Activated T-helper 2 cell treated with anti-CD3 and anti-CD28 coated beads, Interferon-gamma antibody, Interleukin-2, Interleukin-4, amounts not matched to agents 10 μg/mL and 5 μg/mL and 100 μg/mL, durations not matched to agents 14 hours and 24 hours and 36 hours (primary cell): Measurements from ENCODE around the gene ASPG. TPM values are rescaled to one million over a fixed set of nuclear protein-coding genes. Genes with fewer than 3 reads are reported as not detected.

ENCODE experiments used
- DNase-seq: peaks from one replicate; pipeline ENCODE4 v3.0.0; 2021; ENCODE audit warnings: low spot score
- H3K27ac Mint-ChIP-seq: one replicate; pipeline ENCODE4 v1.8.0; 2021; ENCODE audit warnings: mixed read lengths
- H3K27me3 Mint-ChIP-seq: one replicate; pipeline ENCODE4 v1.8.0; 2021; ENCODE audit warnings: low read depth, mixed read lengths
- H3K36me3 Mint-ChIP-seq: one replicate; pipeline ENCODE4 v1.8.0; 2021; ENCODE audit warnings: low read depth, mixed read lengths
- H3K4me1 Mint-ChIP-seq: one replicate; pipeline ENCODE4 v1.8.0; 2021; ENCODE audit warnings: low read depth, mixed read lengths
- H3K4me3 Mint-ChIP-seq: one replicate; pipeline ENCODE4 v1.8.0; 2021; ENCODE audit warnings: low read depth, mild to moderate bottlenecking, moderate library complexity, mixed read lengths
- H3K9me3 Mint-ChIP-seq: one replicate; pipeline ENCODE4 v1.8.0; 2021; ENCODE audit warnings: mixed read lengths
- intact Hi-C: fragments of 100-400 bp; cut with micrococcal nuclease; formaldehyde crosslinking; loops from one replicate; pipeline ENCODE4 v1.15.1; 2023
- total RNA-seq: library from RNA; stranded (reverse); gene quantifications from 2 replicates; pipeline ENCODE4 v1.2.3, GENCODE V29; 2022

ASPG gene
- total RNA-seq, 1 donor from 2014 or later: not detected

GRCh38 chr14:104081261-104081835 lies 4.2 kb upstream of the ASPG start:
- Mint-ChIP-seq H3K27ac (no peak overlapping the region), H3K27me3 (no peaks in the 10 kb centered on the region), H3K4me3 (no peak overlapping the region), H3K9me3 (no peaks in the 10 kb centered on the region), H3K36me3 (no peaks in the 10 kb centered on the region), H3K4me1 (peaks cover 10% of the 10 kb centered on the region)
- intact Hi-C loops: no loop called here
- no peak for DNase-seq

GRCh38 chr14:104081951-104082464 lies 3.5 kb upstream of the ASPG start:
- H3K36me3 Mint-ChIP-seq: no peaks in the 10 kb centered on the region
- no peak overlapping the region for H3K27ac Mint-ChIP-seq
- H3K27me3 Mint-ChIP-seq: no peaks in the 10 kb centered on the region
- intact Hi-C loops: no loop called here
- H3K4me1 Mint-ChIP-seq: peaks cover 4% of the 10 kb centered on the region
- no peak for DNase-seq
- no peak overlapping the region for H3K4me3 Mint-ChIP-seq
- no peaks in the 10 kb centered on the region for H3K9me3 Mint-ChIP-seq

DNA sequence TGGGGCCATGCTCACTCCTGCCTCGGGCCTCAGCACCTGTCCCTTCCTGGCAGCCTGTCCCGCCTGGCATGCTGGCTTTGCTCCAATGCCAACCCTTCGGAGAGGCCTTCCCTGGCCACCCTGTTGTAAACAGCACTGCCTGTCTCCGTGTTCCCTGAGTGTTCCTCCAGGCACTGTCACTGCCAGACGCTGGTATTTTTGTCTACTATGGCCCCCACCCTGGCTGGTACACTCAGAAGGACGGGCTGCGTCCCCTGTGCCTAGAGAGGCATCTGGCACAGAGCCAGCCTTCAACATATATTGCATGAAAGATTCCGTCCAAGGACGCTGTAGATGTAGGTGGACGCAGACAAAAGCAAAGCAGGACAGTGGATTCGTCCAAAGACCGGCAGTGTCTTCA lies 2.7 kb upstream of the ASPG start:
- H3K4me3 Mint-ChIP-seq: no peak overlapping the region
- no peaks in the 10 kb centered on the region for H3K27me3 Mint-ChIP-seq
- H3K36me3 Mint-ChIP-seq: no peaks in the 10 kb centered on the region
- H3K4me1 Mint-ChIP-seq: peaks cover 2% of the 10 kb centered on the region
- intact Hi-C loops: no loop called here
- no peak for DNase-seq
- no peaks in the 10 kb centered on the region for H3K9me3 Mint-ChIP-seq
- no peak overlapping the region for H3K27ac Mint-ChIP-seq

DNA sequence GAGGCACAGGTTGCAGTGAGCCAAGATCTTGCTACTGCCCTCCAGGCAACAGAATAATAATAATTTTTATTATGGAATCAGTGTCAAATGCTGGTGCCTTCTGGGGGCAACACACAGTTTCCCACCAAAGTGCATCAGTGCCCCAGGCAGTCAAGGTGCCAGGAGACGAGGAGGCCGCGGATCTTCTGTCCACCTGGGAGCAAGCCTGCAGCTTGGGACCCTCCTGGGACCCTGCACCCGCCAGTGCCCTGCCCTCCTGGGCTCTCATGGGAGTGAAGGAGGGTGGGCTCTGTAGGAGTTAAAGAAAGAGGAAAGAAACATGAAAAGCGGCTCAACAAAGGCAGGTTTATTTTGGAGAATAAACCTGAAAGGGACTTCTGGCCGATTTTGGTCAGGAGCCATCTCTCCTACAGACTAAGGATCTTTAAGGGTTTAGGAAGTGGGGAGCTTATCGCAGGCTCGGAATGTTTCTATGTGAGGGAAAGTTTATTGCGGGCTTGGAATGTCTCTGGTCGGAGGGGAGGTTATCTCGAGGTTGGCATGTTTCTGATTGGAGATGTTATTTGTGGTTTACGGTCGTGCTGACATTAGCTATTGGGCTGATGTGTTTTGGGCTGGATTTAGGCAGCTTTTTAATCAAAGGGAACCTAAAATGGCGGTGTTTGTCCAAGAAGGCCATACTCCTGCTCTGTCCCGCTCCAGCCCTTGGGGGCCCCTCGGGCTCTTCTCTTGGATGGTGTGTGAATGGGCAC lies 1.1 kb upstream of the ASPG start:
- H3K4me3 Mint-ChIP-seq: no peak overlapping the region
- no peak overlapping the region for H3K27ac Mint-ChIP-seq

GRCh38 chr14:104085889-104086201 lies 345 bp downstream of the ASPG start:
- Mint-ChIP-seq H3K27me3 (no peaks in the 10 kb centered on the region), H3K36me3 (no peaks in the 10 kb centered on the region), H3K4me3 (no peak overlapping the region), H3K4me1 (no peaks in the 10 kb centered on the region), H3K27ac (no peak overlapping the region), H3K9me3 (no peaks in the 10 kb centered on the region)
- intact Hi-C loops: no loop called here
- DNase-seq: no peak

More for the DNA sequence above, 1.1 kb upstream of the ASPG start:
- H3K36me3 Mint-ChIP-seq: no peaks in the 10 kb centered on the region
- H3K4me1 Mint-ChIP-seq: no peaks in the 10 kb centered on the region
- no peak for DNase-seq
- H3K9me3 Mint-ChIP-seq: no peaks in the 10 kb centered on the region
- intact Hi-C loops: no loop called here
- H3K27me3 Mint-ChIP-seq: no peaks in the 10 kb centered on the region

DNA sequence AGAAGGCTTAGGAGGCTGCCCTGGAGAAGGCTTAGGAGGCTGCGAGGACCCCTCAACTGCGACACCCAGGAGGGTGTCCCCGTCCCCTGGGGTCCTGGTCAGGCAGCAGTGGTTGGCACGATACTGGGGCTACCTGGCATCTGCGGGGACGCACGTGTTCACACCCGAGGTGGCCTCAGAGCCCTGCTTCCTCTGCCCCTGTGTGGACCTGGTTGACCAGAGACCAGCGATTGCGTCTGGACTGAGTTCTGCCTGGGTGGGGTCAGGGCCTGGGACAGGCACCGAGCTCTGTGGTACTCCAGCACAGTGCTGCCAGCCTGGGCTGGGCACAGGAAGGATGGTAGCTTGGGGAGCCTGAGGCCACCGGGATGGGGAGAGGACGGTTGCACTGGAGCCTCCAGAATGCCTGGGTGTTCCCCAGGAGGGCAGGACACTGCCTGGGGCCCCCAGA lies 735 bp downstream of the ASPG start:
- no peaks in the 10 kb centered on the region for H3K4me1 Mint-ChIP-seq
- H3K27me3 Mint-ChIP-seq: no peaks in the 10 kb centered on the region
- no peak for DNase-seq
- H3K36me3 Mint-ChIP-seq: no peaks in the 10 kb centered on the region
- intact Hi-C loops: no loop called here
- H3K4me3 Mint-ChIP-seq: no peak overlapping the region
- no peak overlapping the region for H3K27ac Mint-ChIP-seq
- H3K9me3 Mint-ChIP-seq: no peaks in the 10 kb centered on the region

DNA sequence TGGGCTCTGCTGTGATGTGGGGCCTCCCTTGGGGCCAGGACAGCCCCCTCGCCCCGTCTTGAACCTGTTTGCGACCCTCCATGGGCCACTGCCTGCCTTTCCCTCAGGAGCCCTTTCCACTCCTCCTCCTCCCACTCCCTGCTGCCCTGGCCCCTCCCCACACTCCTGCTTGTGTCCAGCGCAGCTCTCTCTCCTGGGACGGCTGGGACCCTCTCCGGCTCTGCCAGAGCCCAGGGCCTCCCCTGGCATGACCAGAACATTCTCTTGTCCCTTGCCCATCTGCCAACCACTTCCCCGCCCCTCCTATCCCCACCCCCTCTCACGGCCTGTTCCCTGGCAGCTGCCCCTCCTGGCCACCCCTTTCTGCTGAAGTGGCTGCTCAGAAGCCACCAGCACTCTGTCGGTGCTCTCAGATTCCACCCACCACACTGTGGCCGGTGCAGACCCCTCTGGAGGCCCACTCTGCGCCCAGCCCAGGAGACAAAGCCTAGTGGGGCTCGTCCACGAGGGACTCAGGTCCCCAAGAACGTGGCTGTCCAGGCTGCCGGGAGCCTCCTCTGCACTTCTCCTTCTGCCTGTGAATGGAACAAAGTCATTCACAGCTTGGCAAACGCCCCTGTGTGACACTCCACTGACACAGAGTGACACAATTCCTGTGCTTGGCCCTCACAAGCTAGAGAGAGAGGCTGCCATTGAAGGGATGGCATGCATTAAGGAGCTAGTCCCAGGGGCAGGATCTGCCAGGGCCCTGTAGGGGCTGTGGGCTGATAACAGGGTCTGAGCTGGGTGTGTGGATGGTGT lies 1.4 kb downstream of the ASPG start:
- no peaks in the 10 kb centered on the region for H3K4me1 Mint-ChIP-seq
- DNase-seq: no peak
- no peaks in the 10 kb centered on the region for H3K27me3 Mint-ChIP-seq
- H3K9me3 Mint-ChIP-seq: no peaks in the 10 kb centered on the region
- H3K4me3 Mint-ChIP-seq: no peak overlapping the region
- H3K36me3 Mint-ChIP-seq: no peaks in the 10 kb centered on the region
- H3K27ac Mint-ChIP-seq: no peak overlapping the region
- intact Hi-C loops: no loop called here

DNA sequence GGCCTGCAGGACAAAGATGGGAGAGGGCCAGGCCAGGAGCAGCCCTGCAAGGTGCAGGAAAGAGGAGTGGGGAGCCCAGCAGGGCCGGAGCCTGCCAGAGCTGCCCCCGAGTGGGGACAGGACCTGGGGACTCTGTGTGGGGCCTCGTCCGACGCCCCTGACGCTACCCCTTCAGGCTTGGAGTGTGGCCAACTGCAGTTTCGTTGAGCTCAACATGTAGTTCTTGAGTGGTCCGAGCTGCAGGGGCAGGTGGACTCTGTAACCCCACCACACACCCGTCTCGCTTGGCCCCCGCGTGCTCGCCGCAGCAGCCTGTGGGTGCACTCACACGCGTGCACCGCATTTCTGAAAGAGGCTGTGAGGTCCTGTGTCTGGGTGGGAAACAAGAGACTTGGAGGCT lies 2.0 kb downstream of the ASPG start:
- DNase-seq: no peak
- no peaks in the 10 kb centered on the region for H3K9me3 Mint-ChIP-seq
- H3K36me3 Mint-ChIP-seq: no peaks in the 10 kb centered on the region
- intact Hi-C loops: no loop called here
- H3K4me1 Mint-ChIP-seq: no peaks in the 10 kb centered on the region
- no peak overlapping the region for H3K4me3 Mint-ChIP-seq
- H3K27ac Mint-ChIP-seq: no peak overlapping the region
- no peaks in the 10 kb centered on the region for H3K27me3 Mint-ChIP-seq

- Mint-ChIP-seq H3K36me3 (no peaks in the 10 kb centered on the region), H3K9me3 (no peaks in the 10 kb centered on the region), H3K4me3 (no peak overlapping the region), H3K27ac (no peak overlapping the region), H3K27me3 (no peaks in the 10 kb centered on the region), H3K4me1 (no peaks in the 10 kb centered on the region)
- DNase-seq: no peak
- intact Hi-C loops: no loop called here
These were observed 2.7 kb downstream of the ASPG start for GRCh38 chr14:104087981-104088850.

DNA sequence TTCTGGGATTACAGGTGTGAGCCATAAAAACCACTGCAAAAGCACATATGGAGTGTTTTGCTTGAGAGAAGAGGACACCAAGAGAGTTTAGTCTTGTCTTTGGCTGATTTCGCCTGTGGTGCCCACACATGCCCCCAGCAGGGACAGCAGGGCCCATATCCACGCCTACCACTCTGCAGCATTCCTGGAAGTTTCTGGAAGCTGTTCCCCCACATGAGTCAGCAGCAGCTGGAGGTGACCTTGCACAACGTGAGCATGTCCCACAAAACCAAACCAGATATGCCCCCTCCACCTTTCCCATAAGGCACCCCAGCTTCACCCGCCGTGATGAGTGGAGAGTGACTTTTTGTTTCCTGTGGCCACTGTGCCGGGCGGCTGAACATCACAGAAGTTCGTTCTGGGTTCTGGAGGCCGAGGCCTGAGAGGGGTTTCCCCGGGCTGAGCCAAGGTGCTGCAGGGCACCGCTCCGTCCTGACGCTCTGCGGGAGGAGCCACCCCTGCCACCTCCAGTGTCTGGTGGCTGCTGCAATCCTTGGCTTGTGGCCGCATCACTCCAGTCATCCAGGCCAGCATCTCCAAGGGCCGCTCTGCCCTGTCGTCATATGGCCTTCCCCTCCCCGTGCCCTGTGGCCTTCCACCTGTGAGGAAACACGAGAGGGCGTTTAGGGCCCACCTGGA lies 4.7 kb downstream of the ASPG start:
- Mint-ChIP-seq H3K9me3 (no peaks in the 10 kb centered on the region), H3K27ac (no peak overlapping the region), H3K27me3 (no peaks in the 10 kb centered on the region), H3K4me1 (peaks cover 4% of the 10 kb centered on the region), H3K4me3 (no peak overlapping the region), H3K36me3 (no peaks in the 10 kb centered on the region)
- intact Hi-C loops: no loop called here
- DNase-seq: no peak

DNA sequence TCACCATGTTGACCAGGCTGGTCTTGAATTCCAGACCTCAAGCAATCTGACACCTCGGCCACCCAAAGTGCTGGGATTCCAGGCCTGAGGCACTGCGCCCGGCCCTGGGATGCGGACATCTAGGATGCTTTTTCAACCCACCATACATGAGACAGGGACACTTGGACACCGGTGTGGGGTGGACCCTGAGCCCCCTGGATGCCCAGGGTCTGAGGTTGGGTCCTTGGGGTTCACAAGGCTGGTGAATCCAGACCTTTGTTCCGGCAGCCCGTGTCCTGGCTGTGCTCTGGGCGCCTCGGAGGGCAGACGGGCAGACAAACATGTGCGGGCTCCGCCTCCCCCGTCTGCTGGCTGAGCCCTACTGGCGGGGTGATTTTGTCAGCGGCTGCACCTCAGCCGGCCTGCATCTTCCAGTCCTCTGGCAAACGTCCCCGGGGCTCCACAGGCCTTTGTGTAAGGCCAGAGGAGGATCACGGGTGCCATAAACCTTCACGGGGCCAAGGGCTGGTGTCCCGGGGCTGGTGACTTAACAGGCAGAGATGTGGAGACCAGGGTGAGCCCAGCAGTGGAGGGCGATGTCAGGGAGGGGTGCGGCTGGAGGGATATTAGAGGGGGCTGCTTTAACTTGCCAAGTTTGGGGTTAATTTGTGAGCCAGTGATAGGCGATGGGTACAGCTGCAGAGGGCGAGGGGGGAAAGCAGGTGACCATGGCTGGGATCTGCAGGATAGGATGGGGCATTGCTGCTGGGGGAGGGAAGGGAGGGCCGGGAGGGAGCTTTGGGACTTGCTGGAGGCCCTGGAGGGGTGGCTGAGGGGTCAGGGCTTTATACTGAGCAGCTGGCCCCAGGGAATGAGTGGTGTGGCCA lies 5.8 kb downstream of the ASPG start:
- no peaks in the 10 kb centered on the region for H3K36me3 Mint-ChIP-seq
- no peaks in the 10 kb centered on the region for H3K27me3 Mint-ChIP-seq
- no peak overlapping the region for H3K4me3 Mint-ChIP-seq
- H3K4me1 Mint-ChIP-seq: peaks cover 4% of the 10 kb centered on the region
- no peaks in the 10 kb centered on the region for H3K9me3 Mint-ChIP-seq
- H3K27ac Mint-ChIP-seq: no peak overlapping the region
- no peak for DNase-seq
- intact Hi-C loops: no loop called here
